ENCODE results near the gene MCF2L. TPM values are rescaled to one million over a fixed set of nuclear protein-coding genes. Genes with fewer than 3 reads are reported as not detected.

MCF2L gene
- total and polyA plus RNA-seq, 4 donors, result 21.0 to 78.7 (median 35.9) TPM

GRCh38 chr13:113119166-113119821, 150.3 kb downstream of the MCF2L start:
- Histone ChIP-seq H3K4me3 (no peak overlapping the region), H3K9ac (ENCODE audit: insufficient read depth in 1 of 2, low read length in 2 of 2) (no peak overlapping the region), H3K9me3 (ENCODE audit: control insufficient read depth in 4 of 4, insufficient read depth in 3 of 4, low read length in 3 of 4) (peaks cover 0 to 3% (median 0%) of the 10 kb centered on the region in 4 donors), H3K27me3 (ENCODE audit: control insufficient read depth in 3 of 3, insufficient read depth in 3 of 3, low read length in 2 of 3) (peaks cover 0 to 4% (median 4%) of the 10 kb centered on the region in 3 donors), H3K4me1 (ENCODE audit: control insufficient read depth in 5 of 5, insufficient read depth in 5 of 5, low read length in 5 of 5) (peaks cover 0 to 20% (median 0%) of the 10 kb centered on the region in 5 donors), H3K36me3 (ENCODE audit: control insufficient read depth in 4 of 4, insufficient read depth in 4 of 4, low read length in 4 of 4) (no peaks in the 10 kb centered on the region), H3K27ac (ENCODE audit: low read depth in 1 of 2, low read length in 1 of 2) (no peak overlapping the region)
- no peak for TF ChIP-seq CTCF (IDR thresholded peaks at IDR 0.05; ENCODE audit: control extremely low read depth, extremely low read depth)
- DNase-seq (peak in 1 of 3 donors; percentile 6), ATAC-seq (ENCODE audit: insufficient read depth, low FRiP score) (no peak)
- WGBS, 2 donors, result 87 to 91% methylated on average over 16 of the region's 16 CpGs

- Histone ChIP-seq H3K9ac (ENCODE audit: insufficient read depth in 1 of 2, low read length in 2 of 2) (no peak overlapping the region), H3K4me3 (no peak overlapping the region), H3K36me3 (ENCODE audit: control insufficient read depth in 4 of 4, insufficient read depth in 4 of 4, low read length in 4 of 4) (no peaks in the 10 kb centered on the region), H3K27me3 (ENCODE audit: control insufficient read depth in 3 of 3, insufficient read depth in 3 of 3, low read length in 2 of 3) (peaks cover 0 to 4% (median 4%) of the 10 kb centered on the region in 3 donors), H3K9me3 (ENCODE audit: control insufficient read depth in 4 of 4, insufficient read depth in 3 of 4, low read length in 3 of 4) (peaks cover 0 to 3% (median 0%) of the 10 kb centered on the region in 4 donors), H3K27ac (ENCODE audit: low read depth in 1 of 2, low read length in 1 of 2) (no peak overlapping the region), H3K4me1 (ENCODE audit: control insufficient read depth in 5 of 5, insufficient read depth in 5 of 5, low read length in 5 of 5) (peaks cover 0 to 20% (median 0%) of the 10 kb centered on the region in 5 donors)
- WGBS, 2 donors, result 91 to 93% methylated on average over 7 of the region's 7 CpGs
- no peak for ATAC-seq (ENCODE audit: insufficient read depth, low FRiP score)
- TF ChIP-seq CTCF (IDR thresholded peaks at IDR 0.05; ENCODE audit: control extremely low read depth, extremely low read depth), result no peak
- DNase-seq, result no peak
These were observed 150.8 kb downstream of the MCF2L start for GRCh38 chr13:113119822-113120189.

GRCh38 chr13:113120300-113121182, 151.5 kb downstream of the MCF2L start:
- no peak for DNase-seq
- 83 to 92% methylated on average over 19 of the region's 19 CpGs for WGBS, 2 donors
- Histone ChIP-seq H3K9me3 (ENCODE audit: control insufficient read depth in 4 of 4, insufficient read depth in 3 of 4, low read length in 3 of 4) (peaks cover 0 to 3% (median 0%) of the 10 kb centered on the region in 4 donors), H3K4me1 (ENCODE audit: control insufficient read depth in 5 of 5, insufficient read depth in 5 of 5, low read length in 5 of 5) (peaks cover 0 to 20% (median 0%) of the 10 kb centered on the region in 5 donors), H3K27ac (ENCODE audit: low read depth in 1 of 2, low read length in 1 of 2) (no peak overlapping the region), H3K4me3 (no peak overlapping the region), H3K9ac (ENCODE audit: insufficient read depth in 1 of 2, low read length in 2 of 2) (no peak overlapping the region), H3K36me3 (ENCODE audit: control insufficient read depth in 4 of 4, insufficient read depth in 4 of 4, low read length in 4 of 4) (no peaks in the 10 kb centered on the region), H3K27me3 (ENCODE audit: control insufficient read depth in 3 of 3, insufficient read depth in 3 of 3, low read length in 2 of 3) (peaks cover 0 to 4% (median 4%) of the 10 kb centered on the region in 3 donors)
- ATAC-seq (ENCODE audit: insufficient read depth, low FRiP score), result no peak
- no peak for TF ChIP-seq CTCF (IDR thresholded peaks at IDR 0.05; ENCODE audit: control extremely low read depth, extremely low read depth)

All from lung (tissue), 12 donors.